K562 (cell line): Measurements from ENCODE around the gene MTPN. TPM values are rescaled to one million over a fixed set of nuclear protein-coding genes. Genes with fewer than 3 reads are reported as not detected.

Experiments used
- ARID3A ChIP-seq: IDR thresholded peaks from 2 replicates; pipeline ENCODE4 v1.6.1; 2012; ENCODE audit warnings: low read depth, low read length, improper control_type of control experiment, borderline replicate concordance
- HDAC6 ChIP-seq: IDR thresholded peaks from 2 replicates; pipeline ENCODE4 v1.6.1; 2012; ENCODE audit warnings: low read depth, mild to moderate bottlenecking, control low read depth, inconsistent platforms, low read length, moderate library complexity
- KLF6 ChIP-seq: fragments of 250-450 bp; sonication (Bioruptor Pico); IDR thresholded peaks from 2 replicates; pipeline ENCODE4 v1.4.0; 2020; ENCODE audit warnings: mild to moderate bottlenecking, moderate library complexity, borderline replicate concordance
- MXI1 ChIP-seq: IDR thresholded peaks from 2 replicates; pipeline ENCODE4 v1.6.1; 2011; ENCODE audit warnings: low read depth, mild to moderate bottlenecking, improper control_type of control experiment, low read length
- MYNN ChIP-seq, 2 experiments: sonication (generic); formaldehyde crosslinking in 1 of 2; IDR thresholded peaks; 2 replicates each; pipeline versions ENCODE4 v1.5.0 to v1.6.1; 2016 to 2020; ENCODE audit warnings: antibody characterized with exemption in 1 of 2, missing genetic modification reagents in 1 of 2
- NBN ChIP-seq: fragments of 450-650 bp; IDR thresholded peaks from 2 replicates; pipeline ENCODE4 v1.6.1; 2016; ENCODE audit warnings: low read depth, mild to moderate bottlenecking
- SMAD3 ChIP-seq: fragments of 450-650 bp; formaldehyde crosslinking; conservative IDR thresholded peaks from 2 replicates; pipeline ENCODE4 v1.4.0; 2020; ENCODE audit warnings: mild to moderate bottlenecking
- SNRNP70 ChIP-seq: fragments of 200-400 bp; formaldehyde crosslinking; optimal IDR thresholded peaks from 2 replicates; pipeline ENCODE3; 2017; ENCODE audit warnings: low read depth, low read length
- TCF3 ChIP-seq: sonication (generic); formaldehyde crosslinking; IDR thresholded peaks from 2 replicates; pipeline ENCODE4 v1.4.0; 2020; ENCODE audit warnings: mild to moderate bottlenecking, missing genetic modification reagents
- XRCC4 ChIP-seq: IDR thresholded peaks from one replicate; pipeline ENCODE4 v1.6.1; 2011; ENCODE audit not compliant: insufficient read depth, insufficient read length; ENCODE audit errors: extremely low read depth
- YBX1 ChIP-seq: fragments of 450-650 bp; IDR thresholded peaks from 2 replicates; pipeline ENCODE4 v1.7.1; 2016; ENCODE audit warnings: mild to moderate bottlenecking
- ZBTB11 ChIP-seq, 3 experiments: fragments of 200-800 bp in 1 of 3; fragments of 250-450 bp in 1 of 3; fragments of 450-650 bp in 1 of 3; sonication (Bioruptor Pico) in 1 of 3; sonication (Bioruptor generic) in 1 of 3; formaldehyde crosslinking in 1 of 3; IDR thresholded peaks; 2 replicates each; pipeline versions ENCODE4 v1.6.1 to v1.8.0; 2016 to 2022; ENCODE audit warnings: mild to moderate bottlenecking in 2 of 3, missing genetic modification characterization in 2 of 3, missing compliant biosample characterization in 1 of 3, moderate library complexity in 1 of 3
- ZC3H4 ChIP-seq: sonication (generic); formaldehyde crosslinking; IDR thresholded peaks from 2 replicates; pipeline ENCODE4 v1.9.0; 2021; ENCODE audit warnings: missing genetic modification reagents, borderline replicate concordance
- ZNF398 ChIP-seq: fragments of 250-450 bp; sonication (Bioruptor Pico); IDR thresholded peaks from 2 replicates; pipeline ENCODE4 v1.8.0; 2021; ENCODE audit warnings: moderate library complexity, mild to moderate bottlenecking, inconsistent platforms
- ZNF41 ChIP-seq: fragments of 250-450 bp; sonication (Bioruptor Pico); conservative IDR thresholded peaks from 2 replicates; pipeline ENCODE4 v1.4.0; 2020; ENCODE audit warnings: mild to moderate bottlenecking
- ZNF507 ChIP-seq: conservative IDR thresholded peaks from 2 replicates; pipeline ENCODE4 v1.6.1; 2017; ENCODE audit warnings: missing genetic modification characterization, missing compliant biosample characterization
- polyA plus RNA-seq, 8 experiments: library from polyadenylated mRNA; depleted of rRNA in 4 of 8; stranded (reverse) in 5 of 8; unstranded in 3 of 8; fragments of >200 nt; fragmentation: Nextera tagmentation in 2 of 8; fragmentation: Illumina TruSeq in 1 of 8; extraction: Ambion mirVana in 2 of 8; extraction: Trizol in 1 of 8; gene quantifications; 2 replicates each; pipeline versions ENCODE4 v1.2.1 to v1.2.3, GENCODE V29; 2011 to 2014; ENCODE audit warnings: inconsistent platforms in 1 of 8, missing spikeins in 1 of 8
- total RNA-seq, 7 experiments: library from RNA; depleted of rRNA in 6 of 7; stranded (reverse); fragments of >200 nt in 6 of 7; fragmentation: Illumina TruSeq in 2 of 7; extraction: Trizol in 2 of 7; gene quantifications; 2 replicates each; pipeline versions ENCODE4 v1.2.1 to v1.2.3, GENCODE V29; 2011 to 2021; ENCODE audit warnings: low replicate concordance in 1 of 7
- TF ChIP-seq, protein P1 (sequence below): sonication (generic); formaldehyde crosslinking; IDR thresholded peaks from 2 replicates; pipeline ENCODE4 v1.4.0; 2020; ENCODE audit warnings: mild to moderate bottlenecking, missing genetic modification reagents
- TF ChIP-seq, protein P2 (sequence below): fragments of 250-450 bp; sonication (Bioruptor Pico); IDR thresholded peaks from 2 replicates; pipeline ENCODE4 v1.4.0; 2020

The MTPN gene
- total and polyA plus RNA-seq, 9 of the 15 experiments (the other 6 are each of a cell fraction or from before 2014, with no cell fraction given) = 68.5 to 261 (median 156) TPM

GRCh38 chr7:135950972-135951371, 26.2 kb downstream of the MTPN start (continued):
- TF ChIP-seq ZBTB11 (CRISPR knock-in tag; IDR thresholded peaks at IDR 0.05) (no peak), ZNF398 (no peak), SMAD3 (CRISPR knock-in tag) (no peak), YBX1 (no peak), NBN (no peak), MXI1 (no peak), TCF3 (CRISPR knock-in tag) (peak; percentile 60; the same call in 1 of the 2 replicates), KLF6 (CRISPR knock-in tag) (no peak), ZC3H4 (no peak), SNRNP70 (no peak), ZNF41 (no peak), XRCC4 (no peak), HDAC6 (no peak), ARID3A (no peak), MYNN (IDR thresholded peaks at IDR 0.05) (no peak), MYNN (CRISPR knock-in tag; IDR thresholded peaks at IDR 0.05) (no peak), ZNF507 (tag) (no peak)
- TF ChIP-seq, protein P1, sequence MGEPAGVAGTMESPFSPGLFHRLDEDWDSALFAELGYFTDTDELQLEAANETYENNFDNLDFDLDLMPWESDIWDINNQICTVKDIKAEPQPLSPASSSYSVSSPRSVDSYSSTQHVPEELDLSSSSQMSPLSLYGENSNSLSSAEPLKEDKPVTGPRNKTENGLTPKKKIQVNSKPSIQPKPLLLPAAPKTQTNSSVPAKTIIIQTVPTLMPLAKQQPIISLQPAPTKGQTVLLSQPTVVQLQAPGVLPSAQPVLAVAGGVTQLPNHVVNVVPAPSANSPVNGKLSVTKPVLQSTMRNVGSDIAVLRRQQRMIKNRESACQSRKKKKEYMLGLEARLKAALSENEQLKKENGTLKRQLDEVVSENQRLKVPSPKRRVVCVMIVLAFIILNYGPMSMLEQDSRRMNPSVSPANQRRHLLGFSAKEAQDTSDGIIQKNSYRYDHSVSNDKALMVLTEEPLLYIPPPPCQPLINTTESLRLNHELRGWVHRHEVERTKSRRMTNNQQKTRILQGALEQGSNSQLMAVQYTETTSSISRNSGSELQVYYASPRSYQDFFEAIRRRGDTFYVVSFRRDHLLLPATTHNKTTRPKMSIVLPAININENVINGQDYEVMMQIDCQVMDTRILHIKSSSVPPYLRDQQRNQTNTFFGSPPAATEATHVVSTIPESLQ (CRISPR knock-in tag) = no peak
- TF ChIP-seq, protein P2, sequence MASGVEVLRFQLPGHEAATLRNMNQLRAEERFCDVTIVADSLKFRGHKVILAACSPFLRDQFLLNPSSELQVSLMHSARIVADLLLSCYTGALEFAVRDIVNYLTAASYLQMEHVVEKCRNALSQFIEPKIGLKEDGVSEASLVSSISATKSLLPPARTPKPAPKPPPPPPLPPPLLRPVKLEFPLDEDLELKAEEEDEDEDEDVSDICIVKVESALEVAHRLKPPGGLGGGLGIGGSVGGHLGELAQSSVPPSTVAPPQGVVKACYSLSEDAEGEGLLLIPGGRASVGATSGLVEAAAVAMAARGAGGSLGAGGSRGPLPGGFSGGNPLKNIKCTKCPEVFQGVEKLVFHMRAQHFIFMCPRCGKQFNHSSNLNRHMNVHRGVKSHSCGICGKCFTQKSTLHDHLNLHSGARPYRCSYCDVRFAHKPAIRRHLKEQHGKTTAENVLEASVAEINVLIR (CRISPR knock-in tag) = no peak
